ENCODE measurements around the gene PDXDC1.
"Not testable (repeated sequence)": the region's sequence is repeated elsewhere in the genome, so short reads cannot be mapped to it uniquely, and the experiment has no call there.

Gene PDXDC1

GRCh38 chr16:14974331-14974655, 533 bp upstream of the PDXDC1 start:
- not testable (repeated sequence) for DNase-seq (ENCODE audit: low read depth)

GRCh38 chr16:14975418-14976194, 780 bp downstream of the PDXDC1 start:
- not testable (repeated sequence) for DNase-seq (ENCODE audit: low read depth)

- DNase-seq (ENCODE audit: low read depth) = not testable (repeated sequence)
Measured at GRCh38 chr16:14976971-14977736, 2.3 kb downstream of the PDXDC1 start.

- not testable (repeated sequence) for DNase-seq (ENCODE audit: low read depth)
Measured at GRCh38 chr16:14978281-14978680, 3.5 kb downstream of the PDXDC1 start.

- not testable (repeated sequence) for DNase-seq (ENCODE audit: low read depth)
Measured at GRCh38 chr16:14978908-14979307, 4.1 kb downstream of the PDXDC1 start.

- not testable (repeated sequence) for DNase-seq (ENCODE audit: low read depth)
Measured at GRCh38 chr16:14981234-14981633, 6.4 kb downstream of the PDXDC1 start.

- DNase-seq (ENCODE audit: low read depth) = not testable (repeated sequence)
Measured at GRCh38 chr16:14982521-14982920, 7.7 kb downstream of the PDXDC1 start.

GRCh38 chr16:14988092-14988491, 13.3 kb downstream of the PDXDC1 start:
- not testable (repeated sequence) for DNase-seq (ENCODE audit: low read depth)

GRCh38 chr16:14988661-14989191, 13.9 kb downstream of the PDXDC1 start:
- DNase-seq (ENCODE audit: low read depth) = not testable (repeated sequence)

- not testable (repeated sequence) for DNase-seq (ENCODE audit: low read depth)
Measured at GRCh38 chr16:14989291-14990281, 14.8 kb downstream of the PDXDC1 start.

GRCh38 chr16:14993277-14994151, 18.7 kb downstream of the PDXDC1 start:
- not testable (repeated sequence) for DNase-seq (ENCODE audit: low read depth)

- not testable (repeated sequence) for DNase-seq (ENCODE audit: low read depth)
Measured at GRCh38 chr16:14996702-14997101, 21.9 kb downstream of the PDXDC1 start.

GRCh38 chr16:14998300-14998699, 23.5 kb downstream of the PDXDC1 start:
- not testable (repeated sequence) for DNase-seq (ENCODE audit: low read depth)

GRCh38 chr16:14999845-15000244, 25.0 kb downstream of the PDXDC1 start:
- DNase-seq (ENCODE audit: low read depth) = not testable (repeated sequence)

GRCh38 chr16:15002448-15002847, 27.6 kb downstream of the PDXDC1 start:
- not testable (repeated sequence) for DNase-seq (ENCODE audit: low read depth)

- DNase-seq (ENCODE audit: low read depth) = not testable (repeated sequence)
Measured at GRCh38 chr16:15005357-15006132, 30.7 kb downstream of the PDXDC1 start.

GRCh38 chr16:15008647-15009046, 33.8 kb downstream of the PDXDC1 start:
- not testable (repeated sequence) for DNase-seq (ENCODE audit: low read depth)

- DNase-seq (ENCODE audit: low read depth) = not testable (repeated sequence)
Measured at GRCh38 chr16:15012941-15013340, 38.1 kb downstream of the PDXDC1 start.

- not testable (repeated sequence) for DNase-seq (ENCODE audit: low read depth)
Measured at GRCh38 chr16:15015671-15016070, 40.8 kb downstream of the PDXDC1 start.

GRCh38 chr16:15016354-15016753, 41.5 kb downstream of the PDXDC1 start:
- not testable (repeated sequence) for DNase-seq (ENCODE audit: low read depth)

All from GM04504 (cell line).